Measurements from ENCODE around the gene CLIC4.

CLIC4 gene

GRCh38 chr1:24756395-24756794 lies 11.1 kb downstream of the CLIC4 start:
- no peak for TF ChIP-seq CTCF (IDR thresholded peaks at IDR 0.05; ENCODE audit: low read depth, low read length)
- DNase-seq (ENCODE audit: extremely low read depth, low read depth), result no peak

GRCh38 chr1:24759492-24759891 lies 14.2 kb downstream of the CLIC4 start:
- no peak for TF ChIP-seq CTCF (IDR thresholded peaks at IDR 0.05; ENCODE audit: low read depth, low read length)

DNA sequence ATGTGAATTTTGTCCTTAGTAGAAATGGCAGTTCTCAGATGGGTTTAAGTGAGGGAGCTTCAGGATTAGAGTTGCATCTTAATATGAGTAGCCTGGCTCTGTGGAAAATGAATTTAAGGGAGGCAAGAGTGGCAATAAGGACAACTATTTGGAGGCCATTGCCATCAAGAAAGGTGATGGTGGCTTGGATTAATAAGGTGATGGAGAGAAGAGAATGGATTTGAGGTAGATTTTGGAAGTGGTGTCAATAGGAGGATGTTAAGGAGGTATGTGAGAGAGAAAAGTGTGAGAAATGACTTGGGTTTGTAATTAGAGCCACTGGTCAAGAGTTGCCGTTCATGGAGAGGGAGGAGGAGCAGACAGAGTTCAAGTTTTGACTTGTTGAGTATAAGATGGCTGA lies 16.3 kb downstream of the CLIC4 start:
- no peak for DNase-seq (ENCODE audit: extremely low read depth, low read depth)
- no peak for TF ChIP-seq CTCF (IDR thresholded peaks at IDR 0.05; ENCODE audit: low read depth, low read length)

More at GRCh38 chr1:24759492-24759891, 14.2 kb downstream of the CLIC4 start:
- no peak for DNase-seq (ENCODE audit: extremely low read depth, low read depth)

DNA sequence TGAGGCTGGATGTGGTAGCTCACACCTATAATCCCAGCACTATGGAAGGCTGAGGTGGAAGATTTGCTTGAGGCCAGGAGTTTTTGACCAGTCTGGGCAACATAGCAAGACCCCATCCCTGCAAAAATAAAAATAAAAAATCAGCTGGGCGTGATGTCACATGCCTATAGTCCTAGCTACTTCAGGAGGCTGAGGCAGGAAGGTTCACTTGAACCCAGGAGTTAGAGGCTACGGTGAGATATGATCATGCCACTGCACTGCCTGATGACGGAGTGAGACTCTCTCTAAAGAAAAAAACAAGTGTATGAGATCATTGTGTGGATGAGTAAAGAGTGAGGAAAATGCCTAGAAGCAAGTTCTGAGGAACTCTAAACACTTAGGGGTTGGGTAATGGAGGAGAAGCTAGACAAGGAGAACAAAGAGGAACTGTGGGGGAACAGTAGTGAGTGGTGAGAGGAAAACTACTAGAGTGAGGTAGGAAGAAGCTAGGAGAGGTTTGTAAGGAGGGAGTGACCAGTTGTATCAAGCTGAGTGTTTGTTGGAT lies 17.0 kb downstream of the CLIC4 start:
- TF ChIP-seq CTCF (IDR thresholded peaks at IDR 0.05; ENCODE audit: low read depth, low read length), result no peak
- DNase-seq (ENCODE audit: extremely low read depth, low read depth), result no peak

DNA sequence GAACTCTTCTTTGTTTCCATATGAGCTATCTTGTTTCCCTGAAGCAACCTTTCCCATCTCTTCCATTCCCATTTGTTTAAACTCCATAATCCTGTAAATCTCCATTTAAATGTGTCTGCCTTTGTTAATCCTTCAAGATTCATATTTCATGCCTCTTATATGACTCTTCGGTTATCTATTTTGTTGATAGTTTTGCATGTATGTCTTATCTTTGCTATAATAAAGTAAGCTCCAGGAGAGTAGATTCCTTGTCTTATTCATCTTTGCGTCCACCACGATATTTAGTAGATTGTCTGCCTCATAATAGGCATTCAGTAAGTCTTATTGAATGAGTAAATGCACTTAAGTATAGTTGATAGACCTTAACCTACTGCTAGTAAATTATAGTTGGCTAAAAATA lies 18.4 kb downstream of the CLIC4 start:
- TF ChIP-seq CTCF (IDR thresholded peaks at IDR 0.05; ENCODE audit: low read depth, low read length), result no peak
- DNase-seq (ENCODE audit: extremely low read depth, low read depth), result no peak

DNA sequence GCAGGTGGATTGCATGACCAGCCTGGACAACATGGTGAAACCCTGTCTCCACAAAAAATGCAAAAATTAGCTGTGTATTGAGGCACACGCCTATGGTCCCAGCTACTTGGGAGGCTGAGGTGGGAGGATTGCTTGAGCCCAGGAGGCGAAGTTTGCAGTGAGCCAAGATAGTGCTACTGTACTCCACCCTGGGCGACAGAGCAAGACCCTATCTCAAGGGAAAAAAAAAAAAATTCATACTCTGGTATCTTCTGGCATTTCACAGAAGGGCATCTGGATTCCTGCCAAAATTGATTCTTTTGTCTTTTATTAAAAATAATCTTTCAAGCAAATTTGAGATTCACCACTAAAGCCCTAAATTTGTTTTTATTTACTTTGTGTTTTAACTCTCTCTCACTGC lies 19.2 kb downstream of the CLIC4 start:
- DNase-seq (ENCODE audit: extremely low read depth, low read depth), result no peak
- TF ChIP-seq CTCF (IDR thresholded peaks at IDR 0.05; ENCODE audit: low read depth, low read length), result no peak

GRCh38 chr1:24764848-24765247 lies 19.6 kb downstream of the CLIC4 start:
- no peak for TF ChIP-seq CTCF (IDR thresholded peaks at IDR 0.05; ENCODE audit: low read depth, low read length)

More at GRCh38 chr1:24764848-24765247, 19.6 kb downstream of the CLIC4 start:
- DNase-seq (ENCODE audit: extremely low read depth, low read depth), result no peak

Data from AG09319 (cell line).